ENCODE data around the gene LRP5. TPM values are rescaled to one million over a fixed set of nuclear protein-coding genes. Genes with fewer than 3 reads are reported as not detected.

Gene LRP5
- total and polyA plus RNA-seq, 9 of the 15 experiments (the other 6 are each of a cell fraction or from before 2014, with no cell fraction given): 0.48 to 44.2 (median 13.5) TPM

- ChIA-PET CTCF (ENCODE audit: low intra/inter-chr PET ratio) (interaction anchor here (0.7 kb wide), 1 partner anchor 9 kb away, joined by 3 read pairs; no protein-coding TSS in a partner anchor), POLR2A (interaction anchor here (1.5 kb wide), 1 partner anchor 10 kb away, joined by 5 read pairs; no protein-coding TSS in a partner anchor)
- FAIRE-seq (no peak), ATAC-seq (peak; percentile 18; the same call in 1 of the 3 replicates), DNase-seq (ENCODE audit: extremely low read depth in 1 of 4, low spot score in 3 of 4) (no peak)
- H3K9me3 ChIP-seq (replicated peaks; ENCODE audit: control insufficient read depth, insufficient read depth, low read depth, low read length): no peaks in the 10 kb centered on the region
- BruUV-seq (replicated peaks): no TSS peak
- peaks cover 47% of the 10 kb centered on the region for H3K79me2 ChIP-seq (ENCODE audit: control insufficient read depth, insufficient read depth, low read length)
- intact Hi-C loops (cut with micrococcal nuclease): no loop called here
- peaks cover 17% of the 10 kb centered on the region; the same call in 1 of the 2 replicates for H4K20me1 ChIP-seq (replicated peaks; ENCODE audit: control insufficient read depth, insufficient read depth, low read length)
- peak overlapping the region in 1 of 2 experiments; percentile 72; a peak in 2 of 4 replicates for H3K9ac ChIP-seq (ENCODE audit: insufficient read depth in 1 of 2, low read depth in 2 of 2, low read length in 2 of 2)
- H2AFZ ChIP-seq (ENCODE audit: low read depth, low read length): no peak overlapping the region
- H3K27ac ChIP-seq (ENCODE audit: extremely low read depth, low read depth, low read length): no peak overlapping the region
- no peaks in the 10 kb centered on the region for H3K9me1 ChIP-seq (ENCODE audit: control insufficient read depth, insufficient read depth, low read length)
- H3K27me3 ChIP-seq (ENCODE audit: control insufficient read depth in 2 of 2, insufficient read depth in 2 of 2, low read length in 2 of 2): no peaks in the 10 kb centered on the region
- no peak overlapping the region for H3K4me3 ChIP-seq
- H3K36me3 ChIP-seq (ENCODE audit: control insufficient read depth, insufficient read depth, low read length): 0 out of 3 replicates have a peak, but pooled peaks cover 3% of the 10 kb centered on the region
- TF ChIP-seq ZBTB5 (IDR thresholded peaks at IDR 0.05) (no peak), USF2 (CRISPR knock-in tag; IDR thresholded peaks at IDR 0.05) (no peak), ZNF384 (IDR thresholded peaks at IDR 0.05; ENCODE audit: low read depth, low read length) (peak; percentile 51), NR0B1 (IDR thresholded peaks at IDR 0.05; ENCODE audit: partially characterized antibody) (no peak), JUNB (CRISPR knock-in tag; conservative IDR thresholded peaks at IDR 0.05) (no peak), LEF1 (IDR thresholded peaks at IDR 0.05) (no peak), ZFX (CRISPR knock-in tag; IDR thresholded peaks at IDR 0.05) (no peak), CTCF (IDR thresholded peaks at IDR 0.05 in 2 of 3, conservative IDR thresholded peaks at IDR 0.05 in 1 of 3; ENCODE audit: insufficient read depth in 2 of 3, low read depth in 1 of 3, low read length in 3 of 3) (peak in 2 of 3 experiments; percentile 6 to 12; a peak in 1 of 6 replicates), HNRNPH1 (optimal IDR thresholded peaks at IDR 0.05; ENCODE audit: low read depth, low read length) (no peak), DNMT1 (IDR thresholded peaks at IDR 0.05) (no peak), ZNF212 (CRISPR knock-in tag; IDR thresholded peaks at IDR 0.05) (no peak), CCAR2 (IDR thresholded peaks at IDR 0.05; ENCODE audit: low read depth, low read length) (no peak)
- H3K4me2 ChIP-seq (ENCODE audit: insufficient read depth, low read length): no peak overlapping the region
- in situ Hi-C loops (cut with MboI): no loop called here
- peaks cover 9 to 39% of the 10 kb centered on the region in 2 experiments; a peak in 3 of 5 replicates for H3K4me1 ChIP-seq (replicated peaks in 1 of 2; ENCODE audit: control insufficient read depth in 2 of 2, insufficient read depth in 2 of 2, low read length in 2 of 2)
- WGBS (ENCODE audit: insufficient coverage, low coverage, missing lambda C conversion rate): 69% methylated on average over 15 of the region's 21 CpGs
Measured at GRCh38 chr11:68341557-68342458, 29.4 kb downstream of the LRP5 start.

Measured in K562 (cell line).